ENCODE data around the gene REPIN1.

Gene REPIN1

DNA sequence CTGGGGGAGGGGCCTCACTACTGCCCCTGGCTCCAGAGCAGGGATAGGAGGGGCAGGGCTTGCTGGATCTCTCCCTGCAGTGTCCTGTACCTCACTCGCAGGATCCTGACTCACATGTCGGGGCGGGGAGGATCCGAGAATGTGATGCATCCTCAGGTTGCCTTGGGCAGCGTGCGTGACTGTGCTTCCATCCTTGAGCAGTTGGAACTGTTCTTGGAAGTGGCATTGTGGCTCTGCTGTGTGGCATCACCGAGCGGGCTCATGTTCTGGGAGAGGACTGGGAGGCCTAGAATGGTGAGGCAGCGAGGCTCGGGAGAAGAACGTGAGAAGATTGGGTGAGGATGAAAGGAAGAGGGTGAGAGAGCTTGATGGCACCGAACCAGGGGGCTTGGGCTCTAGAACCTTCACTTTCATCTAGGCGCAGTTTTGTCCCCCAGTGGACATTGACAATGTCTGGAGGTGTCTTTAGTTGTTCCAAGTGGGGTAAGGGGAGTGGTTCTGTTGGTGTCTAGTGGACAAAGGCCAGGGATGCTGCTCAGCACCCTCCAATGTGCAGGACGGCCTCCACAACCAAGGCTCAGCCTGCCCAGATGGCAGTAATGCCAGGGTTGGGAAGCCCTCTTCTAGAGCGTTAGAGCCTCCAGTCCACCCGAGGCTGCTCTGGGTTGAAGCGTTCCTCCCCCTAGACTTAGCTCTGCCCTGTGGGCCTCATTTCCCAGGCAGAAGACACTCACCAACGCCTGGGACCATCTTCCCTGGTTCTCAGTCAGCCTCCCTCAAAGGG, 35.6 kb upstream of the REPIN1 start:
- H3K4me3 Mint-ChIP-seq = no peak overlapping the region
- H3K27me3 Mint-ChIP-seq = no peaks in the 10 kb centered on the region
- no peaks in the 10 kb centered on the region for H3K4me1 Mint-ChIP-seq
- no peaks in the 10 kb centered on the region for H3K9me3 Mint-ChIP-seq
- DNase-seq (no peak), ATAC-seq (no peak)
- no peak overlapping the region for H3K27ac Mint-ChIP-seq

DNA sequence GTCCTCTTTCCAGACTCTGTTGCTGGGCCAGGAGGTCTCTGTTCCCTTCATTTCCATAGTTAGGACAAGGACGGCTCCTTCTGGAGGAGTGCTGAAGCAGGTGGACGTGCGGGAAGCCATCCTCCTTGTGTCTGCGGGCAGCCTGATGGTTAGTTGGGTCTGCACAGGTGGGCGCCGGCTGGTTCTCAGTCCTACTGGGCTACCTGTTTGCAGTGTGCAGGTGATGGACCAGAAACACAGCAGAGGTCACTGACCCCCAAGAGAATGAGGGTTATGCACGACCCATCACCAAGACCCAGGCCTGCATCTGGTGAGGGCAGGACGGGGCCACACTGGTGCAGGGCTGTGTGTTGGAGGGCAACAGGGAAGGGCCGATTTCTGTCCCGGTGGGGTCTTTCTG, 35.0 kb upstream of the REPIN1 start:
- DNase-seq (no peak), ATAC-seq (no peak)
- Mint-ChIP-seq H3K27ac (no peak overlapping the region), H3K27me3 (no peaks in the 10 kb centered on the region), H3K4me1 (no peaks in the 10 kb centered on the region), H3K9me3 (no peaks in the 10 kb centered on the region), H3K4me3 (no peak overlapping the region)

DNA sequence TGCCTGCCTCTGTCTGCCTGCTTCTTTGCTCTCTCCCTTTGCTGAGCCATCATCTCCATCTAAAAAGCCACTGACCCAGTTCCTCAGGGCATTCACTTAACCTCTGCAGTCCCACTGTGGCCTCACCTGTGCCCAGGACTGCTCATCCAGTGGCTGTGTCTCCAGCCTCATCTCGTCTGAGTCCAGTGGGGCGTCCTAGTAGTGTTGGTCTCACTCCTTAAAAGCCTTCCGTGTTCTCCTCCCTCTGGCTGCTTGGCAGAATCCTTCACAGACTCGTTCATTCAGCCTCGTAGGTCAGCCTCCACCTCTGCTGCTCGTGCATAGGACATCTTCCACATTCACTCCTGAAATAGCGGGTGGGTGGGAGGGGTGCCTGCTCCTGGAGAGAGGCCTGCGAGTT, 34.5 kb upstream of the REPIN1 start:
- H3K27me3 Mint-ChIP-seq = no peaks in the 10 kb centered on the region
- H3K4me1 Mint-ChIP-seq = peaks cover 4% of the 10 kb centered on the region
- H3K27ac Mint-ChIP-seq = peak overlapping the region in 1 of 2 donors; percentile 20
- no peak for ATAC-seq
- no peak for DNase-seq
- no peak overlapping the region for H3K4me3 Mint-ChIP-seq
- no peaks in the 10 kb centered on the region for H3K9me3 Mint-ChIP-seq

- ATAC-seq = no peak
- peak overlapping the region in 1 of 2 donors; percentile 9 for H3K27ac Mint-ChIP-seq
- H3K4me1 Mint-ChIP-seq = peaks cover 15% of the 10 kb centered on the region
- H3K9me3 Mint-ChIP-seq = no peaks in the 10 kb centered on the region
- DNase-seq = no peak
- no peak overlapping the region for H3K4me3 Mint-ChIP-seq
- H3K27me3 Mint-ChIP-seq = peaks cover 10% of the 10 kb centered on the region
These were observed 33.4 kb upstream of the REPIN1 start for GRCh38 chr7:150335108-150335773.

- H3K4me3 Mint-ChIP-seq = no peak overlapping the region
- H3K27me3 Mint-ChIP-seq = peaks cover 15% of the 10 kb centered on the region
- H3K27ac Mint-ChIP-seq = peak overlapping the region in 1 of 2 donors; percentile 63
- DNase-seq (no peak), ATAC-seq (no peak)
- H3K4me1 Mint-ChIP-seq = peaks cover 20% of the 10 kb centered on the region
- H3K9me3 Mint-ChIP-seq = no peaks in the 10 kb centered on the region
These were observed 32.9 kb upstream of the REPIN1 start for GRCh38 chr7:150335774-150336112.

DNA sequence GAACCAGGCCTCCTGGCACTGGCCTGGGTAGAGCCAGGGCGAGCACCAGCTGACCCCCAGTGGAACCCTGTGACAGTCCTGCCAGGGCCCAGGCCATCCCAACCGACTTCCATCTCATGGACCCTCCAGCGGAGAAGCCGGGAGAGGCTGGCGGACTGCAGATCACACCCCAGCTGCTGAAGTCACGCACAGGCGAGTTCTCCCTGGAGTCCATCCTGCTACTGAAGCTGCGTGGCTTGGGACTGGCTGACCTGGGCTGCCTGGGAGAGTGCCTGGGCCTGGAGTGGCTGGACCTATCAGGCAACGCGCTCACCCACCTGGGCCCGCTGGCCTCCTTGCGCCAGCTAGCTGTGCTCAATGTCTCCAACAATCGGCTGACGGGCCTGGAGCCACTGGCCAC, 31.9 kb upstream of the REPIN1 start:
- Mint-ChIP-seq H3K27me3 (peaks cover 25% of the 10 kb centered on the region), H3K9me3 (no peaks in the 10 kb centered on the region), H3K27ac (no peak overlapping the region), H3K4me3 (no peak overlapping the region), H3K4me1 (peaks cover 28% of the 10 kb centered on the region)
- ATAC-seq (no peak), DNase-seq (no peak)

DNA sequence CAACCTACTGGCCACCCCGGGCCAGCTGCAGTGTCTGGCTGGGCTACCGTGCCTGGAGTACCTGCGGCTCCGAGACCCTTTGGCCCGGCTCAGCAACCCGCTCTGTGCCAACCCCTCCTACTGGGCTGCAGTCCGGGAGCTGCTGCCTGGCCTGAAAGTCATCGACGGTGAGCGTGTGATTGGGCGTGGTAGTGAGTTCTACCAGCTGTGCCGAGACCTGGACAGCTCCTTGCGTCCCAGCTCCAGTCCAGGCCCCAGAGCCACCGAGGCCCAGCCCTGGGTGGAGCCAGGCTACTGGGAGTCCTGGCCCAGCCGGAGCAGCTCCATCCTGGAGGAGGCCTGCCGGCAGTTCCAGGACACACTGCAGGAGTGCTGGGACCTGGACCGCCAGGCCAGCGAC, 31.4 kb upstream of the REPIN1 start:
- Mint-ChIP-seq H3K9me3 (no peaks in the 10 kb centered on the region), H3K4me1 (peaks cover 33% of the 10 kb centered on the region), H3K27me3 (peaks cover 29% of the 10 kb centered on the region), H3K27ac (no peak overlapping the region), H3K4me3 (no peak overlapping the region)
- DNase-seq (no peak), ATAC-seq (no peak)

DNA sequence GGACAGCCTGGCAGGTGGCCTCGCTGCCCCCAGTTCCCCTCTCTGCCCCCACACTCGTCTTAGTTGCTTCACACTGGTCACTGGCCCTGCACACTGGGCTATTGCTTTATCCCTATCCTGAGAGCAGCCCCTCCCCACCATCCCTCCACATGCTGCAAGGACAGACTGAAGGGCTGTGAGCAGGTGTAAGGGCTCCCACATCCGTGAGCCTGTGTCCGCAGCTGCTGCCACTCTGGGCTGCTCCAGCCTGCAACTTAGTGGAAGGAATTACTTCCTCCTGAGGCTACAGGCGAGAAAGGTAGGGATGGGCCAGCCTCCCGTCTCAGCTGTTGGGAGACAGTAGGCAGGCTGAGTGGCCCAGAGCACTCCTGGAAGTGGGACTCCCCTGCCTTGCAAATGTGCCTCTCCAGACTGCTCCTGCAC, 31.0 kb upstream of the REPIN1 start:
- H3K4me1 Mint-ChIP-seq = peaks cover 33% of the 10 kb centered on the region
- no peak overlapping the region for H3K4me3 Mint-ChIP-seq
- DNase-seq (no peak), ATAC-seq (no peak)
- H3K9me3 Mint-ChIP-seq = no peaks in the 10 kb centered on the region
- H3K27me3 Mint-ChIP-seq = peaks cover 34% of the 10 kb centered on the region
- peak overlapping the region in 1 of 2 donors; percentile 72 for H3K27ac Mint-ChIP-seq

- Mint-ChIP-seq H3K4me1 (peaks cover 33% of the 10 kb centered on the region), H3K27ac (no peak overlapping the region), H3K27me3 (peaks cover 40% of the 10 kb centered on the region), H3K9me3 (peaks cover 0 to 2% of the 10 kb centered on the region in 2 donors), H3K4me3 (no peak overlapping the region)
- no peak for ATAC-seq
- DNase-seq = no peak
These were observed 30.3 kb upstream of the REPIN1 start for GRCh38 chr7:150338166-150338829.

- Mint-ChIP-seq H3K9me3 (peaks cover 0 to 8% of the 10 kb centered on the region in 2 donors), H3K27me3 (peaks cover 47% of the 10 kb centered on the region), H3K4me3 (peak overlapping the region in 1 of 2 donors; percentile 13), H3K27ac (no peak overlapping the region), H3K4me1 (peaks cover 33% of the 10 kb centered on the region)
- ATAC-seq (no peak), DNase-seq (no peak)
These were observed 29.2 kb upstream of the REPIN1 start for GRCh38 chr7:150339409-150339809.

- H3K27ac Mint-ChIP-seq = peak overlapping the region in 1 of 2 donors; percentile 63
These were observed 28.4 kb upstream of the REPIN1 start for GRCh38 chr7:150340024-150340749.

GRCh38 chr7:150340875-150341262, 27.8 kb upstream of the REPIN1 start:
- Mint-ChIP-seq H3K4me3 (peak overlapping the region in 1 of 2 donors; percentile 74), H3K9me3 (peaks cover 0 to 8% of the 10 kb centered on the region in 2 donors), H3K27me3 (peaks cover 47% of the 10 kb centered on the region)

More at GRCh38 chr7:150340024-150340749, 28.4 kb upstream of the REPIN1 start:
- peaks cover 33% of the 10 kb centered on the region for H3K4me1 Mint-ChIP-seq
- H3K9me3 Mint-ChIP-seq = peaks cover 0 to 8% of the 10 kb centered on the region in 2 donors
- H3K4me3 Mint-ChIP-seq = peak overlapping the region in 1 of 2 donors; percentile 74
- H3K27me3 Mint-ChIP-seq = peaks cover 47% of the 10 kb centered on the region
- ATAC-seq (peak; percentile 64), DNase-seq (no peak)

DNA sequence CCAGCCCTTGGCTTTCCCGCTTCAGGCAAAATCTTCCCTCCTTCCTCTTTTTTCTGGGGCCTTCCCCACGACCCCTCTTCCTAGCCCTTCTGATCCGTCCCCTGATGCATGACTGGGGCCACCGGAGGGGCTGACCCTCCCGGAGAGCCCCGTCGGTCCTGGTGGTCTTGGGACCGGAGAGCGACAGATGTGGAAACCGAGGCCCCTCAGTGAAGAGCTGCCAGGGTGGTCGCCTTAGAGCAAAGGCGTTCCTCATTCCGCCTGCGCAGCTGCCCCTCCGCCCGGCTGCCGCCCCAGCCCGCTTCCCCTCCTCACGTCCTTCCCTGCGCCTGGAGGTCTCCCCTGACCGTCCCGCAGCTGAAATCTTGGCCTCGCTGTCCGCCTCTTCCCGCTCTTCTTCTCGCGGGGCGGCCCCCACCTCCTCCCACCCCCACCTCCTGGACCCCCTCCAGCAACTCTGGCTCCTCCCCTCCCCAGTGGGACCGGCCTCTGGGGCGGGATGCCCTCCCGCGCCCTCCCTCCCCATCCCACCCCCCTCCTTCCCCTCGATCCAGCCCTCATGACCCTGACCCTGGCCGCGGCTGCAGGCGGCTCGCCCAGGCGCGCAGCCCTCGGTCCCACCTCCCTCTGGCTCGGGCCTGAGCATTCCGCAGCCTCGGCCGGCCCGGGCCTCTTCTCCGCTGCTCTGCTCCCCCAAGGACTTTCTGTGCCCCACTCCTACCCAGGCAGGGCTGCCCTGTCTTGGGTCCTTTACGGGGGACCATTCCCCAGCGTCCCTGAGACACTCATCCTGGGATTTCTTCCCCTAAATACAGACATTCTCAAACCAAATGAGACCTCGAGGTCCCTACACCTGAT, 27.1 kb upstream of the REPIN1 start, which contains the start of gene RARRES2:
Gene RARRES2 (minus strand): TSS at position 367 of the 858 bp plus-strand sequence. CDS start 1,020 bp downstream, outside the sequence.
- Mint-ChIP-seq H3K4me3 (peak within 1 kb of the TSS; percentile 35 to 74), H3K4me1 (peaks cover 33% of the 10 kb centered on the region), H3K27me3 (peaks cover 53% of the 10 kb centered on the region), H3K9me3 (peaks cover 0 to 8% of the 10 kb centered on the region in 2 donors), H3K27ac (peak within 1 kb of the TSS in 1 of 2 donors; percentile 48)
- DNase-seq = no peak
- no peak for ATAC-seq

More at GRCh38 chr7:150340875-150341262, 27.8 kb upstream of the REPIN1 start:
- no peak overlapping the region for H3K27ac Mint-ChIP-seq
- DNase-seq (no peak), ATAC-seq (peak; percentile 21)
- peaks cover 33% of the 10 kb centered on the region for H3K4me1 Mint-ChIP-seq

GRCh38 chr7:150342121-150342408, 26.6 kb upstream of the REPIN1 start:
- H3K27ac Mint-ChIP-seq = no peak overlapping the region
- ATAC-seq = no peak
- H3K9me3 Mint-ChIP-seq = peaks cover 0 to 8% of the 10 kb centered on the region in 2 donors
- H3K27me3 Mint-ChIP-seq = peaks cover 56% of the 10 kb centered on the region
- H3K4me1 Mint-ChIP-seq = peaks cover 33% of the 10 kb centered on the region
- peak overlapping the region in 1 of 2 donors; percentile 57 for H3K4me3 Mint-ChIP-seq
- DNase-seq = no peak

Data from stimulated activated naive CD8-positive, alpha-beta T cell treated with anti-CD3 and anti-CD28 coated beads, Interleukin-15, amount 100 ng/mL, for 72 hours (primary cell).